ENCODE data around the gene CRADD. TPM values are rescaled to one million over a fixed set of nuclear protein-coding genes. Genes with fewer than 3 reads are reported as not detected.

CRADD gene
- polyA plus RNA-seq, 1 of the 3 experiments (the other 2 are of a cell fraction) = 13.6 TPM

DNA sequence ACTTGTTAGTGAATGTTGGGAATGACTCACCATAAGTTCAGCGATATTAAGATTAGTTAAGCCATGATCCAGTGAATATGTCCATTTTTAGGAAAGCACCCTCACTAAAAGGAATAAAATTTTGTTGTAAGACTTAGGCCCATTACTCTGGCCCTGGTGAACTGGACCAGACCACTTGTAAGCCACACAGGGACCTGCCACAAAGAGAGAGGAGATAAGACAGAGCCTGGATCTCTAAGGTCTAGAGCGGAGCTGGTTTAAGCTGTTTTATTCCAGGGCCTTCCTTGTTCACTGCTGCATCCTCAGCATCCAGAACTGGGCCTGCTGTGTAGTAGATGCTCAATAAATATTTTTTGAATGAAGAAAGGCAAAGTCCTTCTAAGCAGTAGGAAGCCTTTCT is 79.1 kb downstream of the CRADD start:
- no peak overlapping the region for H3K4me2 ChIP-seq
- H3K9me3 ChIP-seq = no peaks in the 10 kb centered on the region
- DNase-seq = no peak
- TF ChIP-seq, protein P1, sequence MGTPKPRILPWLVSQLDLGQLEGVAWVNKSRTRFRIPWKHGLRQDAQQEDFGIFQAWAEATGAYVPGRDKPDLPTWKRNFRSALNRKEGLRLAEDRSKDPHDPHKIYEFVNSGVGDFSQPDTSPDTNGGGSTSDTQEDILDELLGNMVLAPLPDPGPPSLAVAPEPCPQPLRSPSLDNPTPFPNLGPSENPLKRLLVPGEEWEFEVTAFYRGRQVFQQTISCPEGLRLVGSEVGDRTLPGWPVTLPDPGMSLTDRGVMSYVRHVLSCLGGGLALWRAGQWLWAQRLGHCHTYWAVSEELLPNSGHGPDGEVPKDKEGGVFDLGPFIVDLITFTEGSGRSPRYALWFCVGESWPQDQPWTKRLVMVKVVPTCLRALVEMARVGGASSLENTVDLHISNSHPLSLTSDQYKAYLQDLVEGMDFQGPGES (IDR thresholded peaks at IDR 0.05; ENCODE audit: low read depth, low read length) = no peak
- no peak for TF ChIP-seq MEF2A (IDR thresholded peaks at IDR 0.05; ENCODE audit: borderline replicate concordance, low read depth)
- TF ChIP-seq, protein P2, sequence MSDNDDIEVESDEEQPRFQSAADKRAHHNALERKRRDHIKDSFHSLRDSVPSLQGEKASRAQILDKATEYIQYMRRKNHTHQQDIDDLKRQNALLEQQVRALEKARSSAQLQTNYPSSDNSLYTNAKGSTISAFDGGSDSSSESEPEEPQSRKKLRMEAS (IDR thresholded peaks at IDR 0.05; ENCODE audit: low read depth) = no peak
- no peak for TF ChIP-seq EP300 (IDR thresholded peaks at IDR 0.05; ENCODE audit: borderline replicate concordance in 1 of 2, low read depth in 1 of 2, low read length in 1 of 2)
- TF ChIP-seq, protein P3, sequence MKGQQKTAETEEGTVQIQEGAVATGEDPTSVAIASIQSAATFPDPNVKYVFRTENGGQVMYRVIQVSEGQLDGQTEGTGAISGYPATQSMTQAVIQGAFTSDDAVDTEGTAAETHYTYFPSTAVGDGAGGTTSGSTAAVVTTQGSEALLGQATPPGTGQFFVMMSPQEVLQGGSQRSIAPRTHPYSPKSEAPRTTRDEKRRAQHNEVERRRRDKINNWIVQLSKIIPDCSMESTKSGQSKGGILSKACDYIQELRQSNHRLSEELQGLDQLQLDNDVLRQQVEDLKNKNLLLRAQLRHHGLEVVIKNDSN (IDR thresholded peaks at IDR 0.05; ENCODE audit: borderline replicate concordance, low read depth) = no peak
- TF ChIP-seq NRF1 (IDR thresholded peaks at IDR 0.05; ENCODE audit: low read depth, low read length) = no peak
- no peak for TF ChIP-seq NFIC (IDR thresholded peaks at IDR 0.05; ENCODE audit: borderline replicate concordance)
- TF ChIP-seq GABPA (IDR thresholded peaks at IDR 0.05; ENCODE audit: low read depth) = no peak
- TF ChIP-seq, protein P4, sequence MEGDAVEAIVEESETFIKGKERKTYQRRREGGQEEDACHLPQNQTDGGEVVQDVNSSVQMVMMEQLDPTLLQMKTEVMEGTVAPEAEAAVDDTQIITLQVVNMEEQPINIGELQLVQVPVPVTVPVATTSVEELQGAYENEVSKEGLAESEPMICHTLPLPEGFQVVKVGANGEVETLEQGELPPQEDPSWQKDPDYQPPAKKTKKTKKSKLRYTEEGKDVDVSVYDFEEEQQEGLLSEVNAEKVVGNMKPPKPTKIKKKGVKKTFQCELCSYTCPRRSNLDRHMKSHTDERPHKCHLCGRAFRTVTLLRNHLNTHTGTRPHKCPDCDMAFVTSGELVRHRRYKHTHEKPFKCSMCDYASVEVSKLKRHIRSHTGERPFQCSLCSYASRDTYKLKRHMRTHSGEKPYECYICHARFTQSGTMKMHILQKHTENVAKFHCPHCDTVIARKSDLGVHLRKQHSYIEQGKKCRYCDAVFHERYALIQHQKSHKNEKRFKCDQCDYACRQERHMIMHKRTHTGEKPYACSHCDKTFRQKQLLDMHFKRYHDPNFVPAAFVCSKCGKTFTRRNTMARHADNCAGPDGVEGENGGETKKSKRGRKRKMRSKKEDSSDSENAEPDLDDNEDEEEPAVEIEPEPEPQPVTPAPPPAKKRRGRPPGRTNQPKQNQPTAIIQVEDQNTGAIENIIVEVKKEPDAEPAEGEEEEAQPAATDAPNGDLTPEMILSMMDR (IDR thresholded peaks at IDR 0.05) = no peak
- TF ChIP-seq EZH2phosphoT487 (IDR thresholded peaks at IDR 0.05; ENCODE audit: borderline replicate concordance, low read depth) = no peak
- TF ChIP-seq YY1 (IDR thresholded peaks at IDR 0.05; ENCODE audit: low read depth) = no peak
- no peaks in the 10 kb centered on the region for H3K36me3 ChIP-seq (replicated peaks in 1 of 2; ENCODE audit: control insufficient read depth in 1 of 2, insufficient read depth in 2 of 2, low read length in 1 of 2)
- no peak overlapping the region for H3K4me3 ChIP-seq (ENCODE audit: low read depth in 2 of 2, low read length in 1 of 2)
- H4K20me1 ChIP-seq (ENCODE audit: insufficient read depth) = no peaks in the 10 kb centered on the region
- no peak overlapping the region for H3K27ac ChIP-seq (ENCODE audit: low read depth in 2 of 2, low read length in 1 of 2)
- no peak overlapping the region for H2AFZ ChIP-seq (ENCODE audit: low read depth)
- 98% methylated on average over 2 of the region's 2 CpGs for WGBS (ENCODE audit: low lambda C conversion rate)
- POLR2A ChIA-PET = no interaction called here
- H3K9ac ChIP-seq = no peak overlapping the region
- peaks cover 0 to 5% of the 10 kb centered on the region in 2 experiments; a peak in 2 of 4 replicates for H3K4me1 ChIP-seq (ENCODE audit: control insufficient read depth in 1 of 2, insufficient read depth in 2 of 2, low read depth in 1 of 2, low read length in 1 of 2)
- peaks cover 5% of the 10 kb centered on the region; the same call in 1 of the 2 replicates for H3K79me2 ChIP-seq (ENCODE audit: insufficient read depth)
- no peaks in the 10 kb centered on the region for H3K9me2 ChIP-seq
- CTCF ChIA-PET = no interaction called here
- H3F3A ChIP-seq (replicated peaks; ENCODE audit: insufficient read depth) = no peaks in the 10 kb centered on the region
- H3K27me3 ChIP-seq (ENCODE audit: insufficient read depth) = no peaks in the 10 kb centered on the region
